ENCODE data around the gene NLRP5.

DNA sequence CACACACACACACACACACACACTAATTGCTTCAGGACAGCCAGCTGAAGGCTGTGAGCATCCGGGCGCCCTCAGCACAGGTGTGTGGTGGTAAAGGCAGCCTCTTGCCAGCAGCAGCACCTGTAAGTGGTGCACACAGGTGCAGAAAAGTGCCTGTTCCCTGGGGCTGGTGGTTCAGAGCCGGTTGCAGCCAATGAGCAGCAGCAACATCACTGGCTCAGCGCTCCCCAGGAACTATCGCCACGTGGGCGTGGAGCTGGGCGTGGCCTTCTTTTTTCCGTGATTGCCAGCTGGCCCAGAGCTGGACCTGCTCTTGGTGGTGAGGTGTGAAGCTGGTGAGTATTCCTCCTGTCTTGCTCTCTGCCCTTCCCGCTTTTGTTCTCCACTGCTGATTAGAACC is at the start of gene NLRP5:
- TF ChIP-seq POLR2AphosphoS5 (IDR thresholded peaks at IDR 0.05; ENCODE audit: low read depth) (no peak), SPI1 (IDR thresholded peaks at IDR 0.05; ENCODE audit: borderline replicate concordance, low read depth) (no peak), GABPA (IDR thresholded peaks at IDR 0.05; ENCODE audit: low read depth) (no peak)
- TF ChIP-seq, protein P1, sequence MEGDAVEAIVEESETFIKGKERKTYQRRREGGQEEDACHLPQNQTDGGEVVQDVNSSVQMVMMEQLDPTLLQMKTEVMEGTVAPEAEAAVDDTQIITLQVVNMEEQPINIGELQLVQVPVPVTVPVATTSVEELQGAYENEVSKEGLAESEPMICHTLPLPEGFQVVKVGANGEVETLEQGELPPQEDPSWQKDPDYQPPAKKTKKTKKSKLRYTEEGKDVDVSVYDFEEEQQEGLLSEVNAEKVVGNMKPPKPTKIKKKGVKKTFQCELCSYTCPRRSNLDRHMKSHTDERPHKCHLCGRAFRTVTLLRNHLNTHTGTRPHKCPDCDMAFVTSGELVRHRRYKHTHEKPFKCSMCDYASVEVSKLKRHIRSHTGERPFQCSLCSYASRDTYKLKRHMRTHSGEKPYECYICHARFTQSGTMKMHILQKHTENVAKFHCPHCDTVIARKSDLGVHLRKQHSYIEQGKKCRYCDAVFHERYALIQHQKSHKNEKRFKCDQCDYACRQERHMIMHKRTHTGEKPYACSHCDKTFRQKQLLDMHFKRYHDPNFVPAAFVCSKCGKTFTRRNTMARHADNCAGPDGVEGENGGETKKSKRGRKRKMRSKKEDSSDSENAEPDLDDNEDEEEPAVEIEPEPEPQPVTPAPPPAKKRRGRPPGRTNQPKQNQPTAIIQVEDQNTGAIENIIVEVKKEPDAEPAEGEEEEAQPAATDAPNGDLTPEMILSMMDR (IDR thresholded peaks at IDR 0.05; ENCODE audit: insufficient read depth, low read length), result no peak
- TF ChIP-seq, protein P2, sequence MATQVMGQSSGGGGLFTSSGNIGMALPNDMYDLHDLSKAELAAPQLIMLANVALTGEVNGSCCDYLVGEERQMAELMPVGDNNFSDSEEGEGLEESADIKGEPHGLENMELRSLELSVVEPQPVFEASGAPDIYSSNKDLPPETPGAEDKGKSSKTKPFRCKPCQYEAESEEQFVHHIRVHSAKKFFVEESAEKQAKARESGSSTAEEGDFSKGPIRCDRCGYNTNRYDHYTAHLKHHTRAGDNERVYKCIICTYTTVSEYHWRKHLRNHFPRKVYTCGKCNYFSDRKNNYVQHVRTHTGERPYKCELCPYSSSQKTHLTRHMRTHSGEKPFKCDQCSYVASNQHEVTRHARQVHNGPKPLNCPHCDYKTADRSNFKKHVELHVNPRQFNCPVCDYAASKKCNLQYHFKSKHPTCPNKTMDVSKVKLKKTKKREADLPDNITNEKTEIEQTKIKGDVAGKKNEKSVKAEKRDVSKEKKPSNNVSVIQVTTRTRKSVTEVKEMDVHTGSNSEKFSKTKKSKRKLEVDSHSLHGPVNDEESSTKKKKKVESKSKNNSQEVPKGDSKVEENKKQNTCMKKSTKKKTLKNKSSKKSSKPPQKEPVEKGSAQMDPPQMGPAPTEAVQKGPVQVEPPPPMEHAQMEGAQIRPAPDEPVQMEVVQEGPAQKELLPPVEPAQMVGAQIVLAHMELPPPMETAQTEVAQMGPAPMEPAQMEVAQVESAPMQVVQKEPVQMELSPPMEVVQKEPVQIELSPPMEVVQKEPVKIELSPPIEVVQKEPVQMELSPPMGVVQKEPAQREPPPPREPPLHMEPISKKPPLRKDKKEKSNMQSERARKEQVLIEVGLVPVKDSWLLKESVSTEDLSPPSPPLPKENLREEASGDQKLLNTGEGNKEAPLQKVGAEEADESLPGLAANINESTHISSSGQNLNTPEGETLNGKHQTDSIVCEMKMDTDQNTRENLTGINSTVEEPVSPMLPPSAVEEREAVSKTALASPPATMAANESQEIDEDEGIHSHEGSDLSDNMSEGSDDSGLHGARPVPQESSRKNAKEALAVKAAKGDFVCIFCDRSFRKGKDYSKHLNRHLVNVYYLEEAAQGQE (IDR thresholded peaks at IDR 0.05; ENCODE audit: insufficient replicate concordance, low read depth), result no peak
